PC-9 (cell line): Measurements from ENCODE around the gene SPATS2L. TPM values are rescaled to one million over a fixed set of nuclear protein-coding genes. Genes with fewer than 3 reads are reported as not detected.

Experiments used
- BruUV-seq: library from RNA; stranded (reverse); fragments of 400-500 nt; replicated peaks from 2 replicates; lab custom pipeline; 2021; lab: Mats Ljungman, UMichigan
- CTCF ChIA-PET: fragments of 300-600 bp; sonication (Branson Sonifier 250); formaldehyde crosslinking; loops from one replicate; lab custom pipeline; 2022; ENCODE audit warnings: antibody characterized with exemption; lab: Charles Lee
- POLR2A ChIA-PET: fragments of 300-600 bp; sonication (Branson Sonifier 250); formaldehyde crosslinking; loops from one replicate; lab custom pipeline; 2022; ENCODE audit warnings: antibody characterized with exemption; ENCODE audit not compliant: unreplicated experiment; lab: Charles Lee
- DNase-seq, 2 experiments: peaks; one replicate each; pipeline versions ENCODE4 v3.0.0 to v3.0.0-alpha.2; 2015 to 2022; ENCODE audit warnings: mixed read lengths in 1 of 2
- H2AFZ ChIP-seq: fragments of 200-600 bp; sonication (generic); 2 replicates; pipeline ENCODE4 v1.8.1; 2017; ENCODE audit warnings: antibody characterized with exemption
- H3F3A ChIP-seq: fragments of 200-600 bp; sonication (generic); 2 replicates; pipeline ENCODE4 v1.8.1; 2017; ENCODE audit warnings: antibody characterized with exemption, mild to moderate bottlenecking, low read depth; ENCODE audit not compliant: insufficient read depth
- H3K27ac ChIP-seq: fragments of 200-600 bp; sonication (generic); 2 replicates; pipeline ENCODE4 v1.6.1; 2016; ENCODE audit warnings: mixed run types
- H3K27me3 ChIP-seq: fragments of 200-600 bp; sonication (generic); 2 replicates; pipeline ENCODE4 v1.6.1; 2016; ENCODE audit warnings: low read depth, mixed run types; ENCODE audit not compliant: insufficient read depth
- H3K36me3 ChIP-seq: fragments of 200-600 bp; sonication (generic); 2 replicates; pipeline ENCODE4 v1.6.1; 2016; ENCODE audit warnings: low read depth, mixed run types
- H3K4me1 ChIP-seq: fragments of 200-600 bp; sonication (generic); replicated peaks from 2 replicates; pipeline ENCODE4 v1.6.1; 2016; ENCODE audit warnings: mixed run types; ENCODE audit not compliant: insufficient read depth
- H3K4me2 ChIP-seq: fragments of 200-600 bp; sonication (generic); 2 replicates; pipeline ENCODE4 v1.6.1; 2017; ENCODE audit warnings: mixed run types
- H3K4me3 ChIP-seq: fragments of 200-600 bp; sonication (generic); 2 replicates; pipeline ENCODE4 v1.6.1; 2016; ENCODE audit warnings: mixed run types
- H3K79me2 ChIP-seq: fragments of 200-600 bp; sonication (generic); 2 replicates; pipeline ENCODE4 v1.6.1; 2017; ENCODE audit warnings: low read depth, mixed run types
- H3K9me2 ChIP-seq: fragments of 200-600 bp; sonication (generic); 2 replicates; pipeline ENCODE4 v1.8.1; 2017; ENCODE audit warnings: mild to moderate bottlenecking; ENCODE audit not compliant: insufficient read depth
- H3K9me3 ChIP-seq: fragments of 200-600 bp; sonication (generic); 2 replicates; pipeline ENCODE4 v1.8.1; 2016; ENCODE audit warnings: low read depth; ENCODE audit not compliant: insufficient read depth
- H4K20me1 ChIP-seq: fragments of 200-600 bp; sonication (generic); 2 replicates; pipeline ENCODE4 v1.8.1; 2017; ENCODE audit not compliant: insufficient read depth
- EZH2 ChIP-seq: fragments of 200-600 bp; sonication (generic); IDR thresholded peaks from 2 replicates; pipeline ENCODE4 v1.8.0; 2017; ENCODE audit warnings: antibody characterized with exemption, low read depth
- intact Hi-C: fragments of 100-400 bp; cut with micrococcal nuclease; formaldehyde crosslinking; loops from one replicate; pipeline ENCODE4 v1.10.0; 2022; ENCODE audit not compliant: unreplicated experiment
- total RNA-seq: library from RNA; stranded (reverse); gene quantifications from 2 replicates; pipeline ENCODE4 v1.2.3, GENCODE V29; 2021
- TF ChIP-seq, protein P1 (sequence below): fragments of 200-600 bp; sonication (generic); conservative IDR thresholded peaks from 2 replicates; pipeline ENCODE4 v1.6.1; 2017; ENCODE audit warnings: mixed run types, antibody characterized with exemption, mild to moderate bottlenecking, moderate library complexity

The SPATS2L gene
- total RNA-seq, 1 experiment from 2014 or later, result 199 TPM

DNA sequence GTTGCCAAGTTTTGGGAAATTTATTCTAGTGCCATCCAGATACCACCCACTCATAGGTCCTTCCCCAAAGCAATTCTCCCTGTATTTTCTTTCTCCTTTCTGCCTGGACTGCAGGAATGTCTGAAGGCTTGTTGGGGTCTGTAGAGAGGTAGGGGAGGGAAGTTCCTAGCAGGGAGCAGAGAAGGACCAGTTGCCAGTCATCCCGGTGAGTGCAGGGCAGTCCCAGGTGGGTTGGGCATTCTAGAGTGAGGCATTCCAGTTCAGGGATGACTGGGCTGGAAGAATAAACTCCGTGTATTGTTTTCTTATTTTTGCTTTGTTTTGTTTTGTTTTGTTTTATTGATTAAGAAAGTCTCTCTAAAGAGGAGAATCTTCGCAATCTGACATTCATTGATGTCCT, 58.1 kb downstream of the SPATS2L start:
- Histone ChIP-seq H3K79me2 (peaks cover 57% of the 10 kb centered on the region), H3K9me3 (no peaks in the 10 kb centered on the region), H3K4me2 (no peak overlapping the region), H3K27me3 (no peaks in the 10 kb centered on the region), H3K4me1 (peaks cover 24% of the 10 kb centered on the region), H3F3A (peaks cover 21% of the 10 kb centered on the region), H4K20me1 (no peaks in the 10 kb centered on the region), H2AFZ (no peak overlapping the region), H3K4me3 (no peak overlapping the region), H3K9me2 (no peaks in the 10 kb centered on the region), H3K27ac (no peak overlapping the region), H3K36me3 (peaks cover 7% of the 10 kb centered on the region)
- intact Hi-C loops, result no loop called here
- TF ChIP-seq EZH2, result no peak
- TF ChIP-seq, protein P1, sequence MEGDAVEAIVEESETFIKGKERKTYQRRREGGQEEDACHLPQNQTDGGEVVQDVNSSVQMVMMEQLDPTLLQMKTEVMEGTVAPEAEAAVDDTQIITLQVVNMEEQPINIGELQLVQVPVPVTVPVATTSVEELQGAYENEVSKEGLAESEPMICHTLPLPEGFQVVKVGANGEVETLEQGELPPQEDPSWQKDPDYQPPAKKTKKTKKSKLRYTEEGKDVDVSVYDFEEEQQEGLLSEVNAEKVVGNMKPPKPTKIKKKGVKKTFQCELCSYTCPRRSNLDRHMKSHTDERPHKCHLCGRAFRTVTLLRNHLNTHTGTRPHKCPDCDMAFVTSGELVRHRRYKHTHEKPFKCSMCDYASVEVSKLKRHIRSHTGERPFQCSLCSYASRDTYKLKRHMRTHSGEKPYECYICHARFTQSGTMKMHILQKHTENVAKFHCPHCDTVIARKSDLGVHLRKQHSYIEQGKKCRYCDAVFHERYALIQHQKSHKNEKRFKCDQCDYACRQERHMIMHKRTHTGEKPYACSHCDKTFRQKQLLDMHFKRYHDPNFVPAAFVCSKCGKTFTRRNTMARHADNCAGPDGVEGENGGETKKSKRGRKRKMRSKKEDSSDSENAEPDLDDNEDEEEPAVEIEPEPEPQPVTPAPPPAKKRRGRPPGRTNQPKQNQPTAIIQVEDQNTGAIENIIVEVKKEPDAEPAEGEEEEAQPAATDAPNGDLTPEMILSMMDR, result no peak
- no peak for DNase-seq
- CTCF ChIA-PET, result no interaction called here
- BruUV-seq, result no TSS peak
- POLR2A ChIA-PET, result no interaction called here

DNA sequence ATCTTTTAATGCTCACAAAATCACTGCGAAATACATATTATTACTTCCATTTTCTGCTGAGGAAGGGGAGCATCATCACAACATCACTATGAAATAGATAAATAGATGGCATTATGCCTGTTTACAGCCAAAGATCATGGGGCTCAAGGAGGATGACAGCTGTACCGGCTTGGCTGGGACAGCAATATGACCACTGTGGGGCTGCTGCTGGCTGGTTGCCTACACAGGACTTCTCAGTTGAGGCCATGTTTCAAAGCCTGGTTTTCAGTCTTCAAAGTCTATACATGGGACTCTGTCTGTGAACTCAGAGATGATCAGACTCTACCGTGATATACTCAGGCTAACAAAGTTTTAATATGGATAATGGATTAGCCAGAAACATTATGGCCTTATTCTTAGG, 58.7 kb downstream of the SPATS2L start:
- intact Hi-C loops, result no loop called here
- Histone ChIP-seq H3K4me2 (no peak overlapping the region), H3K79me2 (peaks cover 59% of the 10 kb centered on the region), H3K4me1 (peaks cover 24% of the 10 kb centered on the region), H3K9me3 (no peaks in the 10 kb centered on the region), H3K4me3 (no peak overlapping the region), H3K27ac (no peak overlapping the region), H2AFZ (no peak overlapping the region), H4K20me1 (no peaks in the 10 kb centered on the region), H3K36me3 (peaks cover 11% of the 10 kb centered on the region), H3K27me3 (no peaks in the 10 kb centered on the region), H3F3A (peaks cover 18% of the 10 kb centered on the region), H3K9me2 (no peaks in the 10 kb centered on the region)
- ChIA-PET CTCF (no interaction called here), POLR2A (no interaction called here)
- TF ChIP-seq, protein P1, result no peak
- TF ChIP-seq EZH2, result no peak
- BruUV-seq, result no TSS peak
- DNase-seq, result no peak

DNA sequence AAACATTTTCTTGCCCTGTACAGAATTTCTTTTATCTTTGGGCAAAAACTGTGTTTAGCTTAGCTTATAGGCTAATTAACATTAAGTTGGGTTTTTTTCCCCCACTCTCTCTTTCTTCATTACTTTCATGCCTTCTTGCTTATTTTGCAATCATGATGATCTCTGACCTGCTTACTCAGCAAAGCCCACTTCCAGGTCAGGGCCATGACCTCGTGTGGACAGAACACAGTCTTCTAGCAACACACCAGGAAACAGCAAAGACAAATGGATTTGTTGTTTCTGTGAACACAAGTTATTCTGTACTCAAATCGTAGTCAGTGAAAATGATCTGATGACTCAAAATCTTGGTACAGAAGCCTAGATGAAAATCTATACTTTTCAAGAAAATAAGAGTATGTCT, 60.7 kb downstream of the SPATS2L start:
- H3K79me2 ChIP-seq, result peaks cover 73% of the 10 kb centered on the region
- H3K4me3 ChIP-seq, result no peak overlapping the region
- no peaks in the 10 kb centered on the region for H3K9me2 ChIP-seq
- no TSS peak for BruUV-seq
- H3K4me1 ChIP-seq, result peaks cover 28% of the 10 kb centered on the region
- H3F3A ChIP-seq, result peaks cover 18% of the 10 kb centered on the region
- H3K27ac ChIP-seq, result peak overlapping the region; percentile 54
- H3K9me3 ChIP-seq, result no peaks in the 10 kb centered on the region
- H4K20me1 ChIP-seq, result no peaks in the 10 kb centered on the region
- intact Hi-C loops, result no loop called here
- ChIA-PET POLR2A (no interaction called here), CTCF (no interaction called here)
- H3K36me3 ChIP-seq, result peaks cover 13% of the 10 kb centered on the region
- no peak overlapping the region for H2AFZ ChIP-seq
- DNase-seq, result peak in 1 of 2 experiments; percentile 55
- TF ChIP-seq, protein P1, result no peak
- TF ChIP-seq EZH2, result no peak
- H3K4me2 ChIP-seq, result peak overlapping the region; percentile 52
- H3K27me3 ChIP-seq, result no peaks in the 10 kb centered on the region
